Neural progenitor cell (in vitro differentiated cells): ENCODE results near the gene CAPN8.

Experiments used
- CTCF ChIP-seq: fragments of 200-600 bp; sonication (generic); IDR thresholded peaks from 2 replicates; pipeline ENCODE4 v1.5.1; 2017; ENCODE audit warnings: antibody characterized with exemption, mild to moderate bottlenecking
- EZH2phosphoT487 ChIP-seq: fragments of 200-600 bp; sonication (generic); IDR thresholded peaks from 2 replicates; pipeline ENCODE4 v1.6.1; 2017; ENCODE audit warnings: antibody characterized with exemption

GRCh38 chr1:223712194-223712849, 46.8 kb upstream of the CAPN8 start, which contains the start of gene CAPN2:
- TF ChIP-seq CTCF = peak; percentile 66
- no peak for TF ChIP-seq EZH2phosphoT487
